T47D (cell line): ENCODE data around the gene UXS1.
A peak's percentile ranks its signal among the peaks of the same experiment; 100 is the strongest.

Experiments used
- DNase-seq, 2 experiments: peaks; one replicate each; pipeline versions ENCODE4 v3.0.0 to v3.0.0-alpha.2; 2011 to 2012; ENCODE audit warnings: low read depth in 1 of 2, low spot score in 1 of 2
- JUND ChIP-seq: IDR thresholded peaks from 2 replicates; pipeline ENCODE4 v1.6.1; 2012; ENCODE audit warnings: low read depth
- in situ Hi-C: cut with HindIII; loops from 2 replicates; pipeline ENCODE4 v1.10.0; 2016; ENCODE audit warnings: low sequenced_read_pairs, low pct_unique_long_range_greater_than_20kb

Gene UXS1

GRCh38 chr2:106201661-106202060 lies 7.6 kb upstream of the UXS1 start:
- TF ChIP-seq JUND: no peak
- DNase-seq: no peak
- in situ Hi-C loops: no loop called here

GRCh38 chr2:106197878-106198277 lies 3.8 kb upstream of the UXS1 start:
- TF ChIP-seq JUND: no peak
- DNase-seq: no peak
- in situ Hi-C loops: no loop called here

GRCh38 chr2:106195981-106196380 lies 1.9 kb upstream of the UXS1 start:
- in situ Hi-C loops: no loop called here
- no peak for DNase-seq
- TF ChIP-seq JUND: no peak

GRCh38 chr2:106195456-106195855 lies 1.4 kb upstream of the UXS1 start:
- TF ChIP-seq JUND: no peak
- in situ Hi-C loops: no loop called here
- no peak for DNase-seq

- in situ Hi-C loops: no loop called here
- TF ChIP-seq JUND: no peak
- no peak for DNase-seq
These were observed 468 bp downstream of the UXS1 start for GRCh38 chr2:106193690-106193976.

GRCh38 chr2:106192752-106193689 lies 1.1 kb downstream of the UXS1 start:
- in situ Hi-C loops: no loop called here
- TF ChIP-seq JUND: no peak
- peak in 1 of 2 experiments; percentile 30 for DNase-seq

GRCh38 chr2:106191511-106192016 lies 2.5 kb downstream of the UXS1 start:
- no peak for TF ChIP-seq JUND
- DNase-seq: no peak

GRCh38 chr2:106189764-106190468 lies 4.2 kb downstream of the UXS1 start:
- DNase-seq: no peak
- in situ Hi-C loops: no loop called here
- TF ChIP-seq JUND: no peak

More at GRCh38 chr2:106191511-106192016, 2.5 kb downstream of the UXS1 start:
- in situ Hi-C loops: no loop called here

GRCh38 chr2:106189325-106189724 lies 4.8 kb downstream of the UXS1 start:
- TF ChIP-seq JUND: no peak
- no peak for DNase-seq
- in situ Hi-C loops: no loop called here

GRCh38 chr2:106187273-106187891 lies 6.7 kb downstream of the UXS1 start:
- in situ Hi-C loops: no loop called here
- no peak for TF ChIP-seq JUND
- DNase-seq: no peak

- no peak for TF ChIP-seq JUND
- in situ Hi-C loops: no loop called here
- no peak for DNase-seq
These were observed 8.5 kb downstream of the UXS1 start for GRCh38 chr2:106185475-106186184.

- no peak for DNase-seq
- in situ Hi-C loops: no loop called here
- no peak for TF ChIP-seq JUND
These were observed 9.2 kb downstream of the UXS1 start for GRCh38 chr2:106184857-106185256.
